HEK293T (cell line): ENCODE data around the gene MGRN1.

Experiments used
- CTBP1 ChIP-seq: fragments of 450-650 bp; IDR thresholded peaks from 2 replicates; pipeline ENCODE4 v1.6.1; 2016; ENCODE audit warnings: borderline replicate concordance
- FOXA1 ChIP-seq: fragments of 450-650 bp; IDR thresholded peaks from 2 replicates; pipeline ENCODE4 v1.6.1; 2016; ENCODE audit warnings: mild to moderate bottlenecking
- HDGF ChIP-seq: fragments of 450-650 bp; IDR thresholded peaks from 2 replicates; pipeline ENCODE4 v1.6.1; 2017; ENCODE audit warnings: antibody characterized with exemption, borderline replicate concordance
- ZNF384 ChIP-seq: fragments of 450-650 bp; IDR thresholded peaks from 2 replicates; pipeline ENCODE4 v1.6.1; 2016

DNA sequence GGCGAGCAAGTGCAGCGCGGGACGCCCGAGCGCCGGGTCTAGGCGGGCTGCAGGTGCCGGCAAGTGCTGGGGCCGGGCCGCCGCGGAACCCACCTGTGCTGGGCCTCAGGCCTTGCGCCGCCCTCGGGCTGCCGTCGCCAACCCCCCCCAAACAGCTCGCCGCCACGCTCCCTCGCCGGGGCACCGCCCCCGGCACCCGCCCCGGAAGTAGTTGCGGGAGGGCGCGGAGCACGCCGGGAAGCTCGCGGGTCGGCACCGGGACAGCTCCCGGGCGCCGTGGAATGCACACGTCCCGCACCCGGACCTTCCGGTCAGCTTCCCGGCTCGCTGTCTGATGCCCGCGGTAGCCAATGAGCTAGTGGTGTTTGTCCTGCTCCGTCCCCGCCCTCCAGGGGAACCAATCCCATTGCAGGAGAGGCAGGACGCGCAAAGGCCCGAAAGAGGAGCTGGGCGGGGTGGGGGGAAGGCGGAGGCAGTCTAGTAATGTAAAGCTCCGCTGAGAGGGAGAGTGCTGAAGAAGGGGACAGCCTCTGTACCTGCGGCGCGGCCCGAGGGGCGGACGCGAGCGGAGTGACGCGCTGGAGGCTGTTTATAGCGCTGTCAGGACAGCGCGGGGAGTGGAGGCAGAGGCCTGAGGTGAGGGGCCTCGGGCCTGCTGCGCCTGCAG is 109.6 kb downstream of the MGRN1 start, which contains the start of the genes ANKS3 and DNAAF8:
- TF ChIP-seq ZNF384 (no peak), CTBP1 (no peak), HDGF (peak; percentile 77; the same call in 1 of the 2 replicates), FOXA1 (no peak)
